ENCODE results near the gene ATP8A2.
"Not testable (repeated sequence)": the region's sequence is repeated elsewhere in the genome, so short reads cannot be mapped to it uniquely, and the experiment has no call there.

ATP8A2 gene

GRCh38 chr13:25529425-25529824 lies 157.7 kb downstream of the ATP8A2 start:
- DNase-seq (ENCODE audit: extremely low read depth, low read depth), result no peak
- TF ChIP-seq CTCF (IDR thresholded peaks at IDR 0.05; ENCODE audit: low read depth, low read length), result no peak

- no peak for TF ChIP-seq CTCF (IDR thresholded peaks at IDR 0.05; ENCODE audit: low read depth, low read length)
- no peak for DNase-seq (ENCODE audit: extremely low read depth, low read depth)
Observed at GRCh38 chr13:25538276-25538675, 166.5 kb downstream of the ATP8A2 start.

- no peak for DNase-seq (ENCODE audit: extremely low read depth, low read depth)
- no peak for TF ChIP-seq CTCF (IDR thresholded peaks at IDR 0.05; ENCODE audit: low read depth, low read length)
Observed at GRCh38 chr13:25541434-25542123, 169.8 kb downstream of the ATP8A2 start.

- not testable (repeated sequence) for DNase-seq (ENCODE audit: extremely low read depth, low read depth)
Observed at GRCh38 chr13:25548991-25549390, 177.2 kb downstream of the ATP8A2 start.

DNA sequence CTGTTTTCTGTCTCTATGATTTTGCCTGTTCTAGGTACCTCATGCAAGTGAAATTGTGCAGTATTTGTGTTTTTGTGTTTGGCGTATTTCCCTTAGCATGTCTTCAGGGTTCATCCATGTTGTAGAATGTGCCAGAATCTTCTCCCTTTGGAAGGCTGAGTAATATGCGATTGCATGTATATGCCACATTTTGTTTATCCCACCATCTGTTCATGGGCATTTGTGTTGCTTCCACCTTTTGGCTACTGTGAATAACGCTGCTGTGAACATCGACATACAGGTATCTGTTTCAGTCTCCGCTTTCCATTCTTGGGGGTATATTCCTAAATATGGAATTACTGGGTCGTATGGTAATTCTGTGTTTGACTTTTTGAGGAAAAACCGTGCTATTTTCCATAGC lies 190.0 kb downstream of the ATP8A2 start:
- DNase-seq (ENCODE audit: extremely low read depth, low read depth), result no peak
- TF ChIP-seq CTCF (IDR thresholded peaks at IDR 0.05; ENCODE audit: low read depth, low read length), result no peak

GRCh38 chr13:25570185-25570584 lies 198.4 kb downstream of the ATP8A2 start:
- TF ChIP-seq CTCF (IDR thresholded peaks at IDR 0.05; ENCODE audit: low read depth, low read length), result no peak
- no peak for DNase-seq (ENCODE audit: extremely low read depth, low read depth)

- DNase-seq (ENCODE audit: extremely low read depth, low read depth), result no peak
- TF ChIP-seq CTCF (IDR thresholded peaks at IDR 0.05; ENCODE audit: low read depth, low read length), result no peak
Observed at GRCh38 chr13:25571237-25571636, 199.5 kb downstream of the ATP8A2 start.

DNA sequence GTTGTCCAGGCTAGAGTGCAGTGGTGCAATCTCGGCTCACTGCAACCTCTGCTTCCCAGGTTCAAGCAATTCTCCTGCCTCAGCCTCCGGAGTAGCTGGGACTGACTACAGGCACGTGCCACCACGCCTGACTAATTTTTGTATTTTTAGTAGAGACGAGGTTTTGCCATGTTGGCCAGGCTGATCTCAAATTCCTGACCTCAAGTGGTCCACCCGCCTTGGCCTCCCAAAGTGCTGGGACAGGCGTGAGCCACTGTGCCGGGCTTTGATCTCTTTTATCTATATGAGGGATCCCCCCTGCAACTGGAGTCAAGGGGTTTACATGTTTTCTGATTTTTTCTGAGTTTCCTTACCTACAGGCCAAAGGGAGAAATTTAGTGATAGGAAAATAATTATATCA lies 200.4 kb downstream of the ATP8A2 start:
- DNase-seq (ENCODE audit: extremely low read depth, low read depth), result not testable (repeated sequence)
